H54 (cell line): ENCODE results near the gene AKAP13.

Experiments
- DNase-seq: peaks from one replicate; pipeline ENCODE4 v3.0.0; 2011; ENCODE audit warnings: low spot score, mixed read lengths; ENCODE audit not compliant: insufficient read length
- FAIRE-seq: peaks from 3 replicates; lab custom pipeline; 2011; peaks lifted over from hg19 to GRCh38; lab: Jason Lieb, UNC
- POLR2A ChIP-seq: IDR thresholded peaks from 2 replicates; pipeline ENCODE4 v1.6.1; 2011; ENCODE audit warnings: low read depth, mild to moderate bottlenecking, low read length

AKAP13 gene

GRCh38 chr15:85707519-85708338 is 327.3 kb downstream of the AKAP13 start:
- TF ChIP-seq POLR2A = no peak
- FAIRE-seq (no peak), DNase-seq (no peak)

DNA sequence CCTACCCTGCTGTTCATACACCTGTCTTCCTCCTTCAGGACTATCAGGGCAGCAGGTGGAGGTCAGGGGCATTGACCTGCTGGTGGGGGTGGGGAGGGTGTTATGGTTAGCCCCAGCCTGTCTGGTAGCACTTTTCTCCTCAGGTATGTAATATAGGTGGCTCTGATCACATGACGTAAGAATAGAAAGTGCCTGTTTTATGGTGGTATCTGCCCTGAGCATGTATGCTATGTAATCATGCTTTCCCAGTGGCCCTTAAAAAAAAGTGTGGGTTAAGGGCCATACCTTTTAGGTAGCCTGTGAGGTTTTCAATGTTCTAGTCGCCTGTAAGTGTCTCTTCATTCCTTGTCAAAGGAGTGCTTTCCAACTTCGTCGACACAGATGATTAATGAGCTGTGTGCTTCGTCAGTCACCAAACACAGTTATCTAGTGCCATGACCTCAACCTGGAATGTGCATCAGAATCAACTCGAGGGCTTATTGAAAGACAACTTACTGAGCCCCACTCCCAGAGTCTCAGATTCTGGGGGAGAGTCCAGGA is 328.1 kb downstream of the AKAP13 start:
- DNase-seq = no peak
- FAIRE-seq = no peak
- TF ChIP-seq POLR2A = no peak

DNA sequence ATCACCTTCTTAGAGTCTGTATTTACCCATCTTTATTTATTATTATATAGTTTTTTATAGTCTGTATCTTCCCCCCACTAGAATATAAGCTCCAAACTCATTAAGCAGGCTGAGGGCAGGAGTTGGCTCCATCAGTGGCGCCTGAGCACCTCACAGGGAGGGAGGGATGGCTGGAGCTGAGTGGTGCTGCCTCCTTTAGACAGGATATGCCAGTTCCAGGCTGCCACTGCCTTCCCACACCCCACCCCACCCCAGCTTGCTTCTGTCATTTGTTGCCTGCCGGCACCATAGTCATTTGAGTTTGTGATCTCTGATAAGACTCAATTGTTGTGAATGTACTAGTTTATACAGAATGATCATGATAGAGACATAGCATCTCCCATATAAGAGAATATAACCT is 328.8 kb downstream of the AKAP13 start:
- no peak for TF ChIP-seq POLR2A
- no peak for DNase-seq
- FAIRE-seq = no peak

DNA sequence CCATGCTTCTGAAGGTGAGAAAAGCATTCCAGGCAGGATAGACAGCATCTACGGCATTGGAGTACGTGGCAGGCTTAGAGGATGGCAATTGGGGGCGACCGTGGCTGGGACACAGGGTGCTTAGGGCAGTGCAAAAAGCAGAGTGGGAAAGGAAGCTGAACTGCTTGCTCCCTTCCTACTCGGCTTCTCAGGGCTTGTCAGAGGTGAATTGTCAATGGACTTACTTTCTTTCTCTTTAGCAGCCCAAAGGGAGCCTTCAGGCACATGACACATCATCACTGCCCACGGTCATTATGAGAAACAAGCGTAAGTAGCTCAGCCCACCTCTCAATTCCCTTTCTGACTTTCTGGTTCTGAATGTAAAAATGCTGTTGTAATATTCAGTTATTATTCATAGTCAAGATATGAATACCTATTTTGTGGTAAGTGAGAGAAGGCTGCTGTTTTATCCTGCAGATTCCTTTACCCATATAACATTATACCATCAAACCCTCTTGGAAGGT is 330.0 kb downstream of the AKAP13 start:
- FAIRE-seq (no peak), DNase-seq (no peak)
- no peak for TF ChIP-seq POLR2A

- FAIRE-seq = no peak
- no peak for DNase-seq
- TF ChIP-seq POLR2A = no peak
These were observed 331.3 kb downstream of the AKAP13 start for GRCh38 chr15:85711580-85712192.

DNA sequence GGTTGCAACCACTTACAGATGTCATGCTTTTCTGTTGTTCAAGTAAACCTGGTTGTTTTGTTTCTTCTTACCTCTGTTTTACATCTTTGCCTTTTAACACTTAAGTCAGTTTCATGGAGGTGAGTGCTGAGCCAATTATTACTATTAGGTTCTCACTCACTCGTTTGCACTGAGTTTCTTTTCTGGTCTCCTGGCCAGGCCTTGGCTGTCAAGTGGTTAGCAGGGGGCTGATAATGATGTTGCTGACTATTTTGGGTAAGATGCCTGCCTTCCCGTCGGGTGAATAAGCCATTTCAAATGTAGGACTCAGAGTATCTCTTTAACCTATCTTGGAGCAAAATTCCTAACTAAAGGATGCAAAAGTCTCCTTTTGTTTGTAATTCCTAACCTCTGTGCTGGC is 335.9 kb downstream of the AKAP13 start:
- TF ChIP-seq POLR2A = no peak
- FAIRE-seq (no peak), DNase-seq (no peak)

- no peak for TF ChIP-seq POLR2A
- DNase-seq (no peak), FAIRE-seq (no peak)
These were observed 336.8 kb downstream of the AKAP13 start for GRCh38 chr15:85717212-85717611.

- no peak for TF ChIP-seq POLR2A
- DNase-seq (no peak), FAIRE-seq (no peak)
These were observed 338.0 kb downstream of the AKAP13 start for GRCh38 chr15:85718271-85718971.

GRCh38 chr15:85718981-85719380 is 338.6 kb downstream of the AKAP13 start:
- no peak for TF ChIP-seq POLR2A
- FAIRE-seq = no peak

DNA sequence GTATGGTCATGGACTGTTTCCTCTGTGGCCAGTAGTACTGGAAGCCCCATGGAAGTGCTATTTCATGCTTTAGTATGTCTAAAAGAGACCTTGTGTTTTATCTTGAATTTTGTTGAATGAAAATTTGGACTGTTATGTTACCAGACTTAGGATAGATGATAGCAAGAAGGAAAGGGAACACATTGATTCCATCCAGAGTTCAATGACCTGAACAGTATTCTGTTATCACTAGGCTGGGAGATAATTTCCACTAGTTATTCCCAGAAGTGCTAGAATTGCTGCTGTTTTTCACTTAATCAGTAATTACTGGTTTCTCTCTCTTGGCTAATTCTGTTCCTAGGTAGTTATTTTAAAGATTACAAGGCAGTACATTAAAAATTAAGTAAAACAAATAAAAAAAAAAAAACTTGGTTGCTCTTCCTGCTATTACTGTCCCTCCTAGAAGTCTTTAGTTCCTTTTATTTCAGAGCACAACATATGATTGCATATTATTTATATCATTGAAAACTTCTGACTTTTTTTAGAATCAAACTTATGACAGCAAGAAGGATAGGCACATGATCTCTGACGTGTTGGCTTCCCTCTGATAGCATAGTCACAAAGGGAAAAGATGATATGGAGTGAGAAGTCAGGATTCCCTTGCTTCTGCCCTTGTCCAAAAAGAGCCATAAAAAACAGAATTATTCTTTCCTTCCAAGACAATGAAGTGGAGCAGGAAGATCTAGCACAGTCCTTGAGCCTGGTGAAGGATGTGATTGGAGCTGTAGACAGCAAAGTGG is 342.2 kb downstream of the AKAP13 start:
- DNase-seq = no peak
- no peak for TF ChIP-seq POLR2A
- no peak for FAIRE-seq

More at GRCh38 chr15:85718981-85719380, 338.6 kb downstream of the AKAP13 start:
- no peak for DNase-seq

DNA sequence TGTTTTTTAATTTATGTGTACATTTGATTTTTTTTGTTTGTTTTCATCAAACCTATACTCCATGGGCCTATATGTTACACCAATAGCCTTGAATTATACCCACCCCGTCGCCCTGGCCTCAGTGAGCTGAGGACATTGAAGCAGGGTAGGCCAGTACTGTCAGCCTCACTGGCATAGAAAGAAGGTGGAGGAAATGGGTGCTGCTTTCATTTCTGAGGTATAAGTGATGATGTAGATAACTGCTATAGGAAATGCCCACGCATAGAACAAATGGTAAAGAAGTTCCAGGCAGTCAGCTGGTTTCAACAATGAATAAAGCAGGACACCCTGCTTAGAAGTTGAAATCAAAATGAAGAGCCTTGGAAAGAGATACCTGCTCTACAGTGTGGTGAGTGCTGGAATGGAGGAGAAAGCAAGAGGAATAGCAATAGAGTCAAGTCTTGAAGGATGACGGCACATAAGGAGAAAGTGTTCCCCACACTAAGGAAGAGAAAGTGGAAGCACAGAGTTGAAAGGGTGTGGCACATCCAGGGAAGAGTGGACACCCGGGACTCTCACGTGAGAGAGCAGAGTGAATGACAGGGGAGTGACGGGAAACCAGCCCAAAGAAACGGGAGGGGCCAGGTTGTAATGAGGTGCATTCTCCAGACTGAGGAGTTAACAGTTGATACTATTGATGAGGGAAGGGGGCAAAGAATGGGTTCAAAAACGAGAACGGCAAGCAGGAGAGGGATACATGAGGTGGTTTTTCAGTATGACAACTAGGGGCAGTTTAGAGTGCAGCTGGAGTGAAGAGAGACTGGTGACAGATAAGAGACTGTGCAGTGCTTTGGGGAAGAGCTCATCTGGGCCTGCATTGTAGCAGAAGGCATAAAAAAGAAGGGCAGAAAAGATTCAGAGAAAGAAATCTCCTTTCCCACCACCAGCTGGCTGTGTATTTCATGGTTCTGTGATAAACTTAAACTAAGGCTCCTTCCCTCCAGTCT is 343.9 kb downstream of the AKAP13 start:
- DNase-seq = no peak
- no peak for FAIRE-seq
- no peak for TF ChIP-seq POLR2A

DNA sequence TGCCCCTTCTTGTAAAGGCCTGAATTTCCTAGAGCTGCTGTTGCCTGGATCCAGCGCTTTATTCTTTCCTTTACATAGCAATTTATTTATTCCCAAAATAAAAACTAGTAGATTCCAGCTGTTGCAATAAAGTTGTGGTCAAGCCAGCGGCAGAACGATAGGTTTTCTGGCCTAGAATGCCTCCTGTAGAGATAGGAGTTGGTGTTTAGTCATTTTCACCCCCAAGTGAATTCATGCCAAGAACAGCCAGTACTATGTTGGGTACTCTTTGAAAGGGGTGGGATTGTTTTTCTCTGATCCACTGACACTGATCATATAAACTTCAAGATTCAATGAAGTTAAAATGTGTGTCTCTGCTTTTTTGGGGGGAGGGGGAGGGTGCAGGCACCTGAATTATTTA is 344.6 kb downstream of the AKAP13 start:
- no peak for FAIRE-seq
- no peak for DNase-seq
- TF ChIP-seq POLR2A = no peak

DNA sequence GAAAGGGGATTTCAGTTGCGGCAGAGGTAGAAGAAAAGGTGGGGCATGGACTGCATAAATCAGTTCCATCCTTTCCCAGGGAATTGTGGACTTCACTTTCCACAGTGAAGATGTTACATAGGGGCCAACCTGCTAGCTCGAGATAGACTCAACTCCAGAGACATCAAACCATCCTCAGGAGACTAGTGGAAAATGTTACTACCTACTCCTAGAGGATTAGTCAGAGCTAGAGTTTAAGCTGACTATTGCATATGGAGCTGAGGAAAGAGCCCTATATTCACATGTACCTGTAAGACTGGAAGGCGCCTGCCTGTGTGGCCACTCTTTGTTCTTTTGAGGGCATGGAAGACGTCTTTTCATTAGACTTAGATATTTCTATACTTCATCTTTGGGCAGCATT is 345.2 kb downstream of the AKAP13 start:
- no peak for TF ChIP-seq POLR2A

More for the DNA sequence above, 345.2 kb downstream of the AKAP13 start:
- no peak for FAIRE-seq
- no peak for DNase-seq
